ENCODE data around the gene KCNMA1.

KCNMA1 gene

GRCh38 chr10:77457721-77458120, 179.9 kb downstream of the KCNMA1 start:
- no CpG with 5 or more reads among the region's 7 CpGs for WGBS (ENCODE audit: insufficient coverage, insufficient read length)
- no peaks in the 10 kb centered on the region for H3K27me3 ChIP-seq (ENCODE audit: control insufficient read depth, insufficient read depth, low read length)
- H3K4me3 ChIP-seq (ENCODE audit: low read length) = no peak overlapping the region
- H3K4me1 ChIP-seq (ENCODE audit: control insufficient read depth, insufficient read depth, low read length) = no peaks in the 10 kb centered on the region
- no peak overlapping the region for H3K27ac ChIP-seq (ENCODE audit: low read length)
- H3K36me3 ChIP-seq (ENCODE audit: control insufficient read depth, insufficient read depth, low read length) = no peaks in the 10 kb centered on the region
- DNase-seq (ENCODE audit: low read depth, low spot score) = no peak
- no peaks in the 10 kb centered on the region for H3K9me3 ChIP-seq (ENCODE audit: control insufficient read depth, insufficient read depth, low read length)

GRCh38 chr10:77457266-77457665, 180.3 kb downstream of the KCNMA1 start:
- no peak overlapping the region for H3K27ac ChIP-seq (ENCODE audit: low read length)
- H3K4me1 ChIP-seq (ENCODE audit: control insufficient read depth, insufficient read depth, low read length) = no peaks in the 10 kb centered on the region
- WGBS (ENCODE audit: insufficient coverage, insufficient read length) = no CpG with 5 or more reads among the region's 1 CpG
- no peak for DNase-seq (ENCODE audit: low read depth, low spot score)
- H3K4me3 ChIP-seq (ENCODE audit: low read length) = no peak overlapping the region
- no peaks in the 10 kb centered on the region for H3K27me3 ChIP-seq (ENCODE audit: control insufficient read depth, insufficient read depth, low read length)
- no peaks in the 10 kb centered on the region for H3K36me3 ChIP-seq (ENCODE audit: control insufficient read depth, insufficient read depth, low read length)
- no peaks in the 10 kb centered on the region for H3K9me3 ChIP-seq (ENCODE audit: control insufficient read depth, insufficient read depth, low read length)

- Histone ChIP-seq H3K36me3 (ENCODE audit: control insufficient read depth, insufficient read depth, low read length) (no peaks in the 10 kb centered on the region), H3K9me3 (ENCODE audit: control insufficient read depth, insufficient read depth, low read length) (no peaks in the 10 kb centered on the region), H3K4me3 (ENCODE audit: low read length) (no peak overlapping the region), H3K27ac (ENCODE audit: low read length) (no peak overlapping the region), H3K27me3 (ENCODE audit: control insufficient read depth, insufficient read depth, low read length) (no peaks in the 10 kb centered on the region), H3K4me1 (ENCODE audit: control insufficient read depth, insufficient read depth, low read length) (no peaks in the 10 kb centered on the region)
- WGBS (ENCODE audit: insufficient coverage, insufficient read length) = no CpG with 5 or more reads among the region's 5 CpGs
- no peak for DNase-seq (ENCODE audit: low read depth, low spot score)
These were observed 181.2 kb downstream of the KCNMA1 start for GRCh38 chr10:77456414-77456813.

GRCh38 chr10:77455561-77455960, 182.0 kb downstream of the KCNMA1 start:
- H3K4me1 ChIP-seq (ENCODE audit: control insufficient read depth, insufficient read depth, low read length) = no peaks in the 10 kb centered on the region
- no peak overlapping the region for H3K4me3 ChIP-seq (ENCODE audit: low read length)
- H3K27ac ChIP-seq (ENCODE audit: low read length) = no peak overlapping the region
- no peaks in the 10 kb centered on the region for H3K9me3 ChIP-seq (ENCODE audit: control insufficient read depth, insufficient read depth, low read length)
- H3K36me3 ChIP-seq (ENCODE audit: control insufficient read depth, insufficient read depth, low read length) = no peaks in the 10 kb centered on the region
- DNase-seq (ENCODE audit: low read depth, low spot score) = no peak
- H3K27me3 ChIP-seq (ENCODE audit: control insufficient read depth, insufficient read depth, low read length) = no peaks in the 10 kb centered on the region
- WGBS (ENCODE audit: insufficient coverage, insufficient read length) = no CpG with 5 or more reads among the region's 2 CpGs

- Histone ChIP-seq H3K4me1 (ENCODE audit: control insufficient read depth, insufficient read depth, low read length) (no peaks in the 10 kb centered on the region), H3K4me3 (ENCODE audit: low read length) (no peak overlapping the region), H3K36me3 (ENCODE audit: control insufficient read depth, insufficient read depth, low read length) (no peaks in the 10 kb centered on the region), H3K27ac (ENCODE audit: low read length) (no peak overlapping the region), H3K27me3 (ENCODE audit: control insufficient read depth, insufficient read depth, low read length) (no peaks in the 10 kb centered on the region), H3K9me3 (ENCODE audit: control insufficient read depth, insufficient read depth, low read length) (no peaks in the 10 kb centered on the region)
- DNase-seq (ENCODE audit: low read depth, low spot score) = no peak
- WGBS (ENCODE audit: insufficient coverage, insufficient read length) = no CpG with 5 or more reads among the region's 4 CpGs
These were observed 184.6 kb downstream of the KCNMA1 start for GRCh38 chr10:77452952-77453564.

GRCh38 chr10:77451886-77452285, 185.7 kb downstream of the KCNMA1 start:
- no peaks in the 10 kb centered on the region for H3K4me1 ChIP-seq (ENCODE audit: control insufficient read depth, insufficient read depth, low read length)
- no peak overlapping the region for H3K27ac ChIP-seq (ENCODE audit: low read length)
- WGBS (ENCODE audit: insufficient coverage, insufficient read length) = no CpG with 5 or more reads among the region's 2 CpGs
- no peaks in the 10 kb centered on the region for H3K27me3 ChIP-seq (ENCODE audit: control insufficient read depth, insufficient read depth, low read length)
- H3K4me3 ChIP-seq (ENCODE audit: low read length) = no peak overlapping the region
- no peak for DNase-seq (ENCODE audit: low read depth, low spot score)
- no peaks in the 10 kb centered on the region for H3K36me3 ChIP-seq (ENCODE audit: control insufficient read depth, insufficient read depth, low read length)
- H3K9me3 ChIP-seq (ENCODE audit: control insufficient read depth, insufficient read depth, low read length) = no peaks in the 10 kb centered on the region

GRCh38 chr10:77448226-77448625, 189.4 kb downstream of the KCNMA1 start:
- no peak overlapping the region for H3K4me3 ChIP-seq (ENCODE audit: low read length)
- no CpG with 5 or more reads among the region's 5 CpGs for WGBS (ENCODE audit: insufficient coverage, insufficient read length)
- no peak overlapping the region for H3K27ac ChIP-seq (ENCODE audit: low read length)
- no peaks in the 10 kb centered on the region for H3K36me3 ChIP-seq (ENCODE audit: control insufficient read depth, insufficient read depth, low read length)
- no peak for DNase-seq (ENCODE audit: low read depth, low spot score)
- no peaks in the 10 kb centered on the region for H3K27me3 ChIP-seq (ENCODE audit: control insufficient read depth, insufficient read depth, low read length)
- H3K4me1 ChIP-seq (ENCODE audit: control insufficient read depth, insufficient read depth, low read length) = no peaks in the 10 kb centered on the region
- no peaks in the 10 kb centered on the region for H3K9me3 ChIP-seq (ENCODE audit: control insufficient read depth, insufficient read depth, low read length)

GRCh38 chr10:77446700-77447099, 190.9 kb downstream of the KCNMA1 start:
- H3K9me3 ChIP-seq (ENCODE audit: control insufficient read depth, insufficient read depth, low read length) = no peaks in the 10 kb centered on the region
- no peak overlapping the region for H3K27ac ChIP-seq (ENCODE audit: low read length)
- no peaks in the 10 kb centered on the region for H3K27me3 ChIP-seq (ENCODE audit: control insufficient read depth, insufficient read depth, low read length)
- H3K36me3 ChIP-seq (ENCODE audit: control insufficient read depth, insufficient read depth, low read length) = no peaks in the 10 kb centered on the region
- H3K4me3 ChIP-seq (ENCODE audit: low read length) = no peak overlapping the region
- DNase-seq (ENCODE audit: low read depth, low spot score) = no peak
- no peaks in the 10 kb centered on the region for H3K4me1 ChIP-seq (ENCODE audit: control insufficient read depth, insufficient read depth, low read length)
- no CpG with 5 or more reads among the region's 4 CpGs for WGBS (ENCODE audit: insufficient coverage, insufficient read length)

GRCh38 chr10:77445547-77445946, 192.1 kb downstream of the KCNMA1 start:
- Histone ChIP-seq H3K36me3 (ENCODE audit: control insufficient read depth, insufficient read depth, low read length) (no peaks in the 10 kb centered on the region), H3K4me1 (ENCODE audit: control insufficient read depth, insufficient read depth, low read length) (no peaks in the 10 kb centered on the region), H3K9me3 (ENCODE audit: control insufficient read depth, insufficient read depth, low read length) (no peaks in the 10 kb centered on the region), H3K27ac (ENCODE audit: low read length) (no peak overlapping the region), H3K4me3 (ENCODE audit: low read length) (no peak overlapping the region), H3K27me3 (ENCODE audit: control insufficient read depth, insufficient read depth, low read length) (no peaks in the 10 kb centered on the region)
- DNase-seq (ENCODE audit: low read depth, low spot score) = no peak
- WGBS (ENCODE audit: insufficient coverage, insufficient read length) = no CpG with 5 or more reads among the region's 7 CpGs

GRCh38 chr10:77444041-77444440, 193.6 kb downstream of the KCNMA1 start:
- WGBS (ENCODE audit: insufficient coverage, insufficient read length) = no CpG with 5 or more reads among the region's 2 CpGs
- DNase-seq (ENCODE audit: low read depth, low spot score) = no peak
- no peaks in the 10 kb centered on the region for H3K9me3 ChIP-seq (ENCODE audit: control insufficient read depth, insufficient read depth, low read length)
- no peaks in the 10 kb centered on the region for H3K27me3 ChIP-seq (ENCODE audit: control insufficient read depth, insufficient read depth, low read length)
- H3K27ac ChIP-seq (ENCODE audit: low read length) = no peak overlapping the region
- no peaks in the 10 kb centered on the region for H3K4me1 ChIP-seq (ENCODE audit: control insufficient read depth, insufficient read depth, low read length)
- H3K4me3 ChIP-seq (ENCODE audit: low read length) = no peak overlapping the region
- no peaks in the 10 kb centered on the region for H3K36me3 ChIP-seq (ENCODE audit: control insufficient read depth, insufficient read depth, low read length)

GRCh38 chr10:77442699-77443189, 194.9 kb downstream of the KCNMA1 start:
- Histone ChIP-seq H3K27me3 (ENCODE audit: control insufficient read depth, insufficient read depth, low read length) (no peaks in the 10 kb centered on the region), H3K27ac (ENCODE audit: low read length) (no peak overlapping the region), H3K4me1 (ENCODE audit: control insufficient read depth, insufficient read depth, low read length) (no peaks in the 10 kb centered on the region), H3K36me3 (ENCODE audit: control insufficient read depth, insufficient read depth, low read length) (no peaks in the 10 kb centered on the region), H3K9me3 (ENCODE audit: control insufficient read depth, insufficient read depth, low read length) (no peaks in the 10 kb centered on the region), H3K4me3 (ENCODE audit: low read length) (no peak overlapping the region)
- no CpG with 5 or more reads among the region's 6 CpGs for WGBS (ENCODE audit: insufficient coverage, insufficient read length)
- no peak for DNase-seq (ENCODE audit: low read depth, low spot score)

All from iPS DF 6.9 (cell line).